ENCODE results near the gene GAL.
"Not testable (repeated sequence)": the region's sequence is repeated elsewhere in the genome, so short reads cannot be mapped to it uniquely, and the experiment has no call there.

DNA sequence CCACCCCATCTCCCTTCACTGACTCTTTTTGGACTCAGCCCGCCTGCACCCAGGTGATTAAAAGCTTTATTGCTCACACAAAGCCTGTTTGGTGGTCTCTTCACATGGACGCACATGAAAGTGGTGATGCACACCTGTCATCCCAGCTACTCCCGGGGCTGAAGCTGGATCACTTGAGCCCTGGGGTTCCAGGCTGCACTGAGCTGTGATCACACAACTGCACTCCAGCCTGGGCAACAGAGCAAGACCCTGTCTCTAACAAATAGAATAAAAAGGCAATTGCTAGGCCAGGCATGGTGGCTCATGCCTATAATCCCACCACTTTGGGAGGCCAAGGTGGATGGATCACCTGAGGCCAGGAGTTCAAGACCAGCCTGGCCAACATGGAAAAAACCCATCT is 45.0 kb upstream of the GAL start:
- TF ChIP-seq, protein P1, sequence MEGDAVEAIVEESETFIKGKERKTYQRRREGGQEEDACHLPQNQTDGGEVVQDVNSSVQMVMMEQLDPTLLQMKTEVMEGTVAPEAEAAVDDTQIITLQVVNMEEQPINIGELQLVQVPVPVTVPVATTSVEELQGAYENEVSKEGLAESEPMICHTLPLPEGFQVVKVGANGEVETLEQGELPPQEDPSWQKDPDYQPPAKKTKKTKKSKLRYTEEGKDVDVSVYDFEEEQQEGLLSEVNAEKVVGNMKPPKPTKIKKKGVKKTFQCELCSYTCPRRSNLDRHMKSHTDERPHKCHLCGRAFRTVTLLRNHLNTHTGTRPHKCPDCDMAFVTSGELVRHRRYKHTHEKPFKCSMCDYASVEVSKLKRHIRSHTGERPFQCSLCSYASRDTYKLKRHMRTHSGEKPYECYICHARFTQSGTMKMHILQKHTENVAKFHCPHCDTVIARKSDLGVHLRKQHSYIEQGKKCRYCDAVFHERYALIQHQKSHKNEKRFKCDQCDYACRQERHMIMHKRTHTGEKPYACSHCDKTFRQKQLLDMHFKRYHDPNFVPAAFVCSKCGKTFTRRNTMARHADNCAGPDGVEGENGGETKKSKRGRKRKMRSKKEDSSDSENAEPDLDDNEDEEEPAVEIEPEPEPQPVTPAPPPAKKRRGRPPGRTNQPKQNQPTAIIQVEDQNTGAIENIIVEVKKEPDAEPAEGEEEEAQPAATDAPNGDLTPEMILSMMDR (IDR thresholded peaks at IDR 0.05), result not testable (repeated sequence)
- not testable (repeated sequence) for TF ChIP-seq POLR2AphosphoS5, POLR2A (IDR thresholded peaks at IDR 0.05)
